Right renal pelvis (tissue), 4 donors: ENCODE data around the gene MARK3. TPM values are rescaled to one million over a fixed set of nuclear protein-coding genes. Genes with fewer than 3 reads are reported as not detected.

ENCODE experiments used
- DNase-seq, 4 donors: peaks; one replicate each; pipeline ENCODE4 v3.0.0-alpha.2; 2013; ENCODE audit warnings: low read depth in 4 of 4, low spot score in 3 of 4, missing footprints in 1 of 4
- polyA plus RNA-seq, 4 donors: library from polyadenylated mRNA; unstranded; fragments of 120-200 nt; gene quantifications; one replicate each; pipeline ENCODE4 v1.2.1, GENCODE V29; 2013; ENCODE audit not compliant: insufficient read length in 4 of 4

MARK3 gene
- polyA plus RNA-seq, 4 donors: 80.8 to 104 (median 84.7) TPM

DNA sequence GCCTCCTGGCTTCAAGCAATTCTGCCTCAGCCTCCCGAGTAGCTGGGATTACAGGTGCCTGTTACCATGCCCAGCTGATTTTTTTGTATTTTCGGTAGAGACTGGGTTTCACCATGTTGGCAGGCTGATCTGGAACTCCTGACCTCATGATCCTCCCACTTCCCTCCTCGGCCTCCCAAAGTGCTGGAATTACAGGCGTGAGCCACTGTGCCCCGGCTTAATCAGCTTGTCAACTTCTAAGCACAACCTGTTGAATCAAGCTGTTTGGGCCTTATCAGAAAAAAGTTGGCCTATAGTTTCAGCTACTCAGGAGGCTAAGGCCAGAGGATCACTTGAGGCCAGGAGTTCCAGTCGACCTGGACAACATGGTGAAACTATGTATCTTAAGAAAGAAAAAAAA is 7.9 kb downstream of the MARK3 start:
- no peak for DNase-seq

GRCh38 chr14:103393676-103394626 is 8.7 kb downstream of the MARK3 start:
- DNase-seq: no peak

DNA sequence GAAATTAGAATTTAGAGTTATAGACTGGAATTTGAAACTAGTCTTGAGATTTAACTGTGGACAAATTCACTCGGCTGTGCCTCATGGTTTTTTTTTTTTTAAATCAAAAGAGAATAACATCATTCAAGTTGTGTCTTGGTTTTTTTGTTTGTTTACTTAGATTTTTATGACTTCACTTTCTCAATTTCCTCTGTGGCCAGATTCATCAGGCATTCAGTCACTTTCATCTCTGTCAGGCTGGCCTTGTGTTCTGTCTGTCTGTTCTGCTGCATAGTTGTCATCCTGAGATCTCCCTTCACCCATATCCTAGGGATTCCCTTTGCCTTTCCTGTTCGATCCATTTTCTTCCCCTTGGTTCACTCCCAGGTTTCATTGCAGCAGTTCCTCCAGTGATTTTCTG is 10.0 kb downstream of the MARK3 start:
- DNase-seq: no peak

DNA sequence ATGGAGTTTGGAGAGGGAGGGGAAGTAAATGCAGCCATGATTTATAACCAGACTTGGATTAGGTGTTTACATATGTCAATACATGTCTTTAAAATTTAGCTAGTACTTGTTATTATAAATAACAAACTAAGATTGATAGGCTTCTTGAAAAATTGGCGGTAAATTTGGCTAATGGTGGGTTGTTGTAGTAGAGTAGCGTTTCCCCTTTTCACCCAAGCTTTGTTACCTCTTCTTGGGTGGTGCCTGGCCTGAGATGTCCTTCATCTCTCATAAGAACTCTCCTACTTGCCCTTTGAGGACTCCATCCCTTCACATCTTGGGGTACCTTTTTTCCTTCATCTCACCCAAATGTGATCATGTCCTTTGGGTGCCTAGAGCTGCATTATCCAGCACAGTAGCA is 11.2 kb downstream of the MARK3 start:
- no peak for DNase-seq

DNA sequence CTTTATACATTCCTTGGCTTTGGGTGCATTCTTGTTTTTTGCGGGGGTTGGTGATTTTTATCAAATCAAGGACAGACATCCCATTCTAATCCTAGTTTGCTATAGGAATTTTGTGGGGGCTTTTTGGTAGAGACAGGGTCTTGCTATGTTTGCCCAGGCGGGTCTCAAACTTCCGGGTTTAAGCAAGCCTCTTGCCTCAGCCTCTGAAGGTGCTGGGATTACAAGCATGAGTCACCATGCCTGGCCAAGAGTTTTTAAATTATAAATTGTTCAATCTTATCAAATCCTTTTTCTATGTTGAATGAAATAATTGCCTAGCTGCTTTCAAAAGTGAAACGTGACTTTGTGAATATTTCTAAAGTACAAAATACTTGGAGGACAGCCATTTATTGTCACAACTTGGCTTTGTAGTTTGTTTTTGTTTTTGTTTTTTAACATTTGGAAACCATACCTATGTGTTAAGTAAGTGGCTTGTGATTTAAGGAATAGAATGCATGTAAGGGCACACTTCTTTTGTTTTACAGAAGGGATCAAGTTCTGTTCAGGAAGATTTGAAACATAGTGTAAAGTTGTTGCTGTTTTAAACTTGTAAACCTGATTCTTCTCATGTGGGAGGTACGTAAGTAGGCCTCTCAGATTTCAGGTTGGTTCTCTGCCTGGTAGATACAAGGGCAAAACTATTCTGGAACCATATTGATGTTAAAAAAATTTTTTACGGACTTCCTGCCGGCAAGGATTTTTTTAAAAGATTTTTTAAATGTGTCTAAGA is 13.4 kb downstream of the MARK3 start:
- DNase-seq: no peak

- DNase-seq: no peak
Measured at GRCh38 chr14:103400537-103400936, 15.3 kb downstream of the MARK3 start.

GRCh38 chr14:103401223-103402214 is 16.3 kb downstream of the MARK3 start:
- DNase-seq: no peak

- DNase-seq: no peak
Measured at GRCh38 chr14:103402695-103403094, 17.5 kb downstream of the MARK3 start.

DNA sequence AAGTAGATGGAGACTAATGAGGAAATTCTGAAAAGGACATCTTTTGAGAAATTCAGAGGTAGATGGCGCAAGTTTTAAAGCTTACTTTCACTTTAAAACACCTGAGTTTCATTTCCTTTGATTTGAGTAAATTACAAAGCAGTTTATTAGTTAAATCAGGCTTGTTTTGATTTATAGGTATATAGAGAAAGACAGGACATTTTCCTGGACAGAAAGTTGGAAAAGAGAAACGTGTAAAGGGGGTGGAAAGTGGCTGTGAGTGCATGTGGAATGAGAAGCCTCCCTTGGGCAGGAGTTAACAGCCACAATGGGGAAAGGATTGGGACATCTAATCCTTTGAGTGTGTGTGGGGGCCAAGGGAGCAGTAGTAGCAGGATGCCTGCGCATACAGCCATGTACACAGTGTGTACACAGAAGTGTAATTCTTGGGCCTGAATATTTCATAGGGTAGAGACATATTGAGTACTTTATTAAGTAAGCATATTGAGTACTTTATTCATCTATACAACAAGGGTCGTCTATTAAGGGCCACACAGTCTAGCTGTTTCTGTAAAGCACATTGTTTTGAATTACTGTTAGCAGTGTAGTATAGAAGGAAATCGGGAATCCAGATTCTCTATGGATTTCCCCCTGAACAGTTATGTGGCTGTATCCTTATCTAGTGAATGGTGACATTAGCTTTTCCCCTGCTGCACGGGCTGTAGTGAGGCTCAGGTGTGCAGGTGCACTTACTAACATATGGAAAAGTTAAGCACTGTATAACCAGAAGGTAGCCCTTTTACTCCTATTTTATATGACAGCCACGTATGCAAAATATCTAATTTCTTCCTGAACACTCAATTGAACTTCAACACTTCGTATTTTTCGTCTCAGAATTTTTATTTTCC is 19.1 kb downstream of the MARK3 start:
- no peak for DNase-seq

DNA sequence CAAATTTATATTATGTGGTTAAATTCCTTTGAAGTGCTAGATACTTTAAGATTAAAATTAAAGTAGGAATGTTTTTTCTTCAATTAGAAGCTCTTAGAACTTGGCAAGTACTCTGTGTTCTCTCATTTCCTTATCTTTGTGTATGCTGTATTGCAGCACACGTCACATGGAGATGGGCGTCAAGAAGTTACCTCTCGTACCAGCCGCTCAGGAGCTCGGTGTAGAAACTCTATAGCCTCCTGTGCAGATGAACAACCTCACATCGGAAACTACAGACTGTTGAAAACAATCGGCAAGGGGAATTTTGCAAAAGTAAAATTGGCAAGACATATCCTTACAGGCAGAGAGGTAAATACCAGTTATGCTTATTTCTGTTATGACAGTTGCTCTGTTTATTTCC is 19.7 kb downstream of the MARK3 start:
- no peak for DNase-seq

DNA sequence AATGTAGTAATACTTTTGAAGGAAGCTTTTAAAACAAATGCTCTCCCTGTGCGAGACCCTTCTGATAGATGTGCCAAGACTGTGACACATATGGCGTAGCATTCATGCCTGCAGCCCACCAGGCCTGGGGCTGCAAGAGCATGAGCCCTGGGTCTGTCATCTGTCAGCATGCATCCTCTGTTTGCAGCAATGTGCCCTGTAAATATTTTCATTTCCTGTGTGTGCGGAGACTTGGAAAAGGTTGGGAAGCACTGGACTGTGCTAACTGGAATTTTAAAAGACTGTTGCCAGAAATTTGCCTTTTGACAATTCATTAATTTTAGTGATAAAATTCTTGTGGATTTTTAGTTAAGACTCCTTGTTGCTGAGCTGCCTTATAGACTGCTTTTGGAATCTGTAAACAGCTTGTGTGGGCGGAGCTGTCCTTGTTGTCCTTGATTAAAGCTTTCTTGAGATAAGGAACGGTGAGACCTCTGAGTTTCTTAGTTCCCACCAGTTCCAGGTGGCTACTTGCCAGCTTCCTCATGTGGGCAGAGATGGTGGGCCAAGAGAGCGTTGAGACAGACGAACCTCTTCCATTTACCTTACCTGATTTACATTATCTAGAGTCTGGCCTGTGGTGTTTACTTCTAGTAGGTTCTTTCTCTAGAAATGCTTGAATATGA is 23.4 kb downstream of the MARK3 start:
- DNase-seq: no peak

DNA sequence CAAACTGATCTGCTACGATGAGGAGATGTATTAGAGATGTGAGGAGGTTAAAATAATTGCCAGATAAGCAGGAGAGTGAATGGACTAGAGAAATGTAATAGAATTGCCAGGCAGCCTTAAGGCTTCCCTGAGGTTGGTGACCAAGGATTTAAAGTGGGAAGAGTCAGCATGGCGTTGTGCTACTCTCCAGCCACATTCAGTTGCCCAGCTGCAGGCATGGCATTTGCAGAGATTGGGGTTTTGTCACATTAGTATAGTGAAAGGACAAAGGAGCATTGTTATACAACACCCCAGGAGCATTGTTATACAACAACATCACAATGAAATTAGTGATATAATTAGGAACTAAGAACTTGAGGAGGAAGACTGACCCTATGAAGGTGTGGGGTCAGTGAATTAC is 31.7 kb downstream of the MARK3 start:
- no peak for DNase-seq

DNA sequence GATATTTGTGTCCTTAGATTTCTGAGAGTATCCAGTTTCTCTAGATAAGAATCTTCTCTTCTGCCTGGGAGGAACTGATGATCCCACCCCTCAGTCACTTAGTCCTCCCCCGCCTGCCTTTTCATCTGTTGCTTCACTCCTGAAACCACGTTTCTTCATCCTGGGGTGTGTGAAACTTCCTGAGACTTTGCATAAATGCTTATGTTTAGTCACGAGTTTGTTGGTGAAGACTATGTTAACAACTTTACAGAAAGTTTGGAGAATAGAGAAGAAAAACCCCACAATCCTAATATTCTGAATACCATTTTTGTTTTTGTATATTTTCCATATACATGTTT is 33.2 kb downstream of the MARK3 start:
- no peak for DNase-seq

GRCh38 chr14:103421556-103421955 is 36.3 kb downstream of the MARK3 start:
- no peak for DNase-seq

DNA sequence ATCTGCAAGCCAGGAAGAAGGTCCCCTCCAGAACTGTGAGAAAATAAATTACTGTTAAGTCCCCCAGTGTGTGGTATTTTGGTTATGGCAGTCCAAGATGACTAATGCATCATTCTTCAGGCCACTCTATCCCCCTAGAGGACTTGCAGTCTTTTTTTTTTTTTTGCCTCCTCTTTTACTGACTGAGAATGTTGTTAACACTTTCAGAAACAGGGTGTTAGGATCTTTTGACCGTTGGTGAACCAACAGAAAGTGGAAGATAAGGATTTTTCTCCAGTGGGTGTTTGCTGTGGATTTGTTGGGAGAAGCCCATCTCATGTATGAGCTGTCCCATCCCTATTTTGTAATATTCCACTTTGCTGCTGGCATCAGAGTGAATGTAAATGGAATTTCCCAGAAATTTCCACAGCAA is 37.8 kb downstream of the MARK3 start:
- DNase-seq: no peak

DNA sequence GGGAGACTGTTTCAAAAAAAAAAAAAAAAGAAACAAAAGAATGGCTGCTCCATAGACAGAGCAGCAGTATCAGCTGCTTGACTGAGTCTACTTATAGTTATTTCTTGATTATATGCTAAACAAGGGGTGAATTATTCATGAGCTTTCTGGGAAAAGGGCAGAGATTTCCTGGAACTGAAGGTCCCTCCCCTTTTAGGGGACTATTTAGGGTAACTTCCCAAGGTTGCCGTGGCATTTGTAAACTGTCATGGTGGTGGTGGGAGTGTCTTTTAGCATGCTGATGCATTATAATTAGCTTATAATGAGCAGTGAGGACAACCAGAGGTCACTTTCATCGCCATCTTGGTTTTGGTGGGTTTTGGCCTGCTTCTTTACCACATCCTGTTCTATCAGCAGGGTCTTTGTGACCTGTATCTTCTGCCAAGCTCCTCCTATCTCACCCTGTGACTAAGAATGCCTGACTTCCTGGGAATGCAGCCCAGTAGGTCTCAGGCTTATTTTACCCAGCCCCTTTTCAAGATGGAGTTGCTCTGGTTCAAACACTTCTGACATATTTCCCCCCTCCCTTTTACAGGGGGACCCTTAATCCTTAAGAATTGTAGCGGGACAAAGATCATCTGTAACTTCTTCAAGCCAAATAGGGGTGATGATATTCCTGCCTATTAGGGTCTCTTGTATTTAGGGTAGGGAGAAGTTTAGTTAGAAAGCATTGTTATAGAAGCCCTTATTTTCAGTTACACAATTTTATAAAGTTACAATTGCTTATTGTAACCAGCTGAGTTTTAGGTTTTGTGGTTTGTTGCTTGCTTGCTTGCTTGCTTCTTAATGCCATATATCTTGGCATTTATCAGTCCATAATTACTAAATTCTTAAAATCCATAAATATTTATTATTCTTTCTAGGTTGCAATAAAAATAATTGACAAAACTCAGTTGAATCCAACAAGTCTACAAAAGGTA is 42.5 kb downstream of the MARK3 start:
- DNase-seq: no peak

DNA sequence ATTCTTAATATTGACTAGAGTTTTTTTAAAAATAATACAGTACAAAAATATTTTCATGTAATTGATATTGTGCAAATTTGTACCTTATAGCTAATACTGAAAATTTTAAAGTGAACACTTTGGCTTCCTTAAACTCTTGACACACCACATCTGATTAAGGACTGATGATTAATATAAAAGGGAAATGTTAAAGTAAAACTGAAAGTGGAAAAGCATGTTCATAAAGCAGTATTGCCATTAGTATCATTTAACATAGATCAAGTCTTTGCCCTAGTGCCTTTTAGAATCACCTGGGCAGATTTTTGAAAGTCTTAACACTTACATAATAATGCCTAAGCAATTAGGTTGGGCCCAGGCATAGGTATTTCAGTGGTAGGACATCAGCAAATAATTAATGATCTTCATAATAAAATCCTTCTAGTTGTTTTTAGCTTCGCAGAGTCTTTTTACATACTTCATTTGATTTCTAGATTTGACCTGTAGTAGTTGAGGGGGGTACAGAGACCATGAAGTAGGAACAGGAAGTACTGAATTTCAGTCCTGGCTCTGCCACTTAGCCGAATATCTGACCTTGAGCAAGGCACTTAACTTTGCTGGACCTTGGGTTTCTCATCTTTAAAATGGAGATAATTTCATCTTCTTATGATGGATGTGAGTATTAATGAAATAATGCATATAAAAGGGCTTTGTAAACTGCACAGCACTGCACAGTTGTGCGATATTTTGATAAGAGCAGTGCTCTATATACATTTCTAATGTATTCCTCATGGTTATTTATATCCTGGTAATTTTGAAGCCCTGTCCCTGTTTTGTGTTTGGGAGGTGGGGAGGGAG is 43.7 kb downstream of the MARK3 start:
- DNase-seq: no peak
